ENCODE results near the gene ERLIN1.
A peak's percentile ranks its signal among the peaks of the same experiment; 100 is the strongest.

ERLIN1 gene

DNA sequence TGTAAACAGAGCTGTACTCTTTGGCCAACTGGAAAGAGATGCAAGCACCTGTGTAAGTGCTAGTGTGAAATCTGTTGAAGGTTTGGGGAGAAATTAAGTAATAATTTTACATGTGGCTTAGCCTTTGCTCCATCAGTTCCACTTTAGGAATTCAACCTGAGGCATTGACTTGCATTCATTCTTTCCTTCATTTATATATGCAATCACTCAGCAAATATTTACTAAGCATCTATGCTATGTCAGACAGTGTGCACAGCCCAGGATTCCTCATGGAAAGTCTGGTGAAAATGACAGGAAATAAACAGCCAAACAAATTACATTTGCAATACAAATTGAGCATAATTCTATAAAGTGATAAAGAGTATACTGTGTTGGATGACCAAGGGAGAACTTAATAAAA lies 50.3 kb downstream of the ERLIN1 start (continued):
- TF ChIP-seq SP7 (tag by site-specific recombination; IDR thresholded peaks at IDR 0.05) = no peak
- TF ChIP-seq ZNF426 (tag by site-specific recombination; IDR thresholded peaks at IDR 0.05) = no peak
- no peak for TF ChIP-seq MZF1 (tag by site-specific recombination; IDR thresholded peaks at IDR 0.05; ENCODE audit: borderline replicate concordance)

DNA sequence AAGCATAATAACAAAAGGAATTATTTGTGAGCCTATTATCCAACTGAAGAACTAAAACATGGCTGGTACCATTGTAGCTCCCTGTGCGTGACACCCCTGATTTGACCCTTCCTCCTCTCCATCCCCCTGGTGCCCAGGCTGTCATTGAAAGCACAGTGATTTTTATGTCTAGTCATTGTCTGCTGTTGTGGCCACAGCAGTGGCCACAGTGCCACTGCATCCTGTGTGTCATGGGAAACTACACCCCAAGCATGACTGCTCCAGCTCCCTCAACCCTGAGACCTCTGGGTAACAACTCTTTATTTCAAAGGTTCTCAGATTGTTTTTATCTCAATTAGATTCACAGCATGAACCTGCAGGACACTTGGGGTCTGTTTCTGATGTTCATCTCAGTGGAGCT lies 52.0 kb downstream of the ERLIN1 start:
- no peak overlapping the region for H3K27ac ChIP-seq (ENCODE audit: extremely low read depth, low read depth, low read length)
- H3K36me3 ChIP-seq (ENCODE audit: control insufficient read depth in 2 of 2, insufficient read depth in 1 of 2, low read length in 2 of 2) = no peaks in the 10 kb centered on the region
- no peaks in the 10 kb centered on the region for H3K4me1 ChIP-seq (ENCODE audit: control insufficient read depth, insufficient read depth, low read length)
- CTCF ChIA-PET = no interaction called here
- H3K4me3 ChIP-seq (ENCODE audit: low read depth, low read length) = no peak overlapping the region
- no peaks in the 10 kb centered on the region for H3K9me3 ChIP-seq (ENCODE audit: control insufficient read depth, insufficient read depth, low read depth, low read length)
- no peak for TF ChIP-seq ZNF544 (tag by site-specific recombination; IDR thresholded peaks at IDR 0.05)
- no peak for TF ChIP-seq ZNF626 (tag by site-specific recombination; IDR thresholded peaks at IDR 0.05)
- TF ChIP-seq ZNF169 (tag by site-specific recombination; IDR thresholded peaks at IDR 0.05) = no peak
- TF ChIP-seq ZNF660 (tag by site-specific recombination; IDR thresholded peaks at IDR 0.05) = no peak
- no peak for TF ChIP-seq ZNF302 (tag by site-specific recombination; IDR thresholded peaks at IDR 0.05; ENCODE audit: low read depth)
- no peak for TF ChIP-seq ZNF223 (tag by site-specific recombination; IDR thresholded peaks at IDR 0.05)
- TF ChIP-seq, protein P1, sequence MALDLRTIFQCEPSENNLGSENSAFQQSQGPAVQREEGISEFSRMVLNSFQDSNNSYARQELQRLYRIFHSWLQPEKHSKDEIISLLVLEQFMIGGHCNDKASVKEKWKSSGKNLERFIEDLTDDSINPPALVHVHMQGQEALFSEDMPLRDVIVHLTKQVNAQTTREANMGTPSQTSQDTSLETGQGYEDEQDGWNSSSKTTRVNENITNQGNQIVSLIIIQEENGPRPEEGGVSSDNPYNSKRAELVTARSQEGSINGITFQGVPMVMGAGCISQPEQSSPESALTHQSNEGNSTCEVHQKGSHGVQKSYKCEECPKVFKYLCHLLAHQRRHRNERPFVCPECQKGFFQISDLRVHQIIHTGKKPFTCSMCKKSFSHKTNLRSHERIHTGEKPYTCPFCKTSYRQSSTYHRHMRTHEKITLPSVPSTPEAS (tag by site-specific recombination; IDR thresholded peaks at IDR 0.05) = no peak
- no peak for TF ChIP-seq ZNF747 (tag by site-specific recombination; IDR thresholded peaks at IDR 0.05)
- TF ChIP-seq, protein P2, sequence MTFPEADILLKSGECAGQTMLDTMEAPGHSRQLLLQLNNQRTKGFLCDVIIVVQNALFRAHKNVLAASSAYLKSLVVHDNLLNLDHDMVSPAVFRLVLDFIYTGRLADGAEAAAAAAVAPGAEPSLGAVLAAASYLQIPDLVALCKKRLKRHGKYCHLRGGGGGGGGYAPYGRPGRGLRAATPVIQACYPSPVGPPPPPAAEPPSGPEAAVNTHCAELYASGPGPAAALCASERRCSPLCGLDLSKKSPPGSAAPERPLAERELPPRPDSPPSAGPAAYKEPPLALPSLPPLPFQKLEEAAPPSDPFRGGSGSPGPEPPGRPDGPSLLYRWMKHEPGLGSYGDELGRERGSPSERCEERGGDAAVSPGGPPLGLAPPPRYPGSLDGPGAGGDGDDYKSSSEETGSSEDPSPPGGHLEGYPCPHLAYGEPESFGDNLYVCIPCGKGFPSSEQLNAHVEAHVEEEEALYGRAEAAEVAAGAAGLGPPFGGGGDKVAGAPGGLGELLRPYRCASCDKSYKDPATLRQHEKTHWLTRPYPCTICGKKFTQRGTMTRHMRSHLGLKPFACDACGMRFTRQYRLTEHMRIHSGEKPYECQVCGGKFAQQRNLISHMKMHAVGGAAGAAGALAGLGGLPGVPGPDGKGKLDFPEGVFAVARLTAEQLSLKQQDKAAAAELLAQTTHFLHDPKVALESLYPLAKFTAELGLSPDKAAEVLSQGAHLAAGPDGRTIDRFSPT (tag by site-specific recombination; IDR thresholded peaks at IDR 0.05) = no peak
- no peak for TF ChIP-seq ZBTB1 (tag by site-specific recombination; IDR thresholded peaks at IDR 0.05)
- no peak for TF ChIP-seq GLIS1 (tag by site-specific recombination; IDR thresholded peaks at IDR 0.05)
- TF ChIP-seq, protein P3, sequence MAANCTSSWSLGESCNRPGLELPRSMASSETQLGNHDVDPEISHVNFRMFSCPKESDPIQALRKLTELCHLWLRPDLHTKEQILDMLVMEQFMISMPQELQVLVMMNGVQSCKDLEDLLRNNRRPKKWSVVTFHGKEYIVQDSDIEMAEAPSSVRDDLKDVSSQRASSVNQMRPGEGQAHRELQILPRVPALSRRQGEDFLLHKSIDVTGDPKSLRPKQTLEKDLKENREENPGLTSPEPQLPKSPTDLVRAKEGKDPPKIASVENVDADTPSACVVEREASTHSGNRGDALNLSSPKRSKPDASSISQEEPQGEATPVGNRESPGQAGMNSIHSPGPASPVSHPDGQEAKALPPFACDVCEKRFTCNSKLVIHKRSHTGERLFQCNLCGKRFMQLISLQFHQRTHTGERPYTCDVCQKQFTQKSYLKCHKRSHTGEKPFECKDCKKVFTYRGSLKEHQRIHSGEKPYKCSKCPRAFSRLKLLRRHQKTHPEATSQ (tag by site-specific recombination; IDR thresholded peaks at IDR 0.05) = no peak
- TF ChIP-seq ZNF155 (tag by site-specific recombination; IDR thresholded peaks at IDR 0.05) = no peak
- POLR2A ChIA-PET = no interaction called here

DNA sequence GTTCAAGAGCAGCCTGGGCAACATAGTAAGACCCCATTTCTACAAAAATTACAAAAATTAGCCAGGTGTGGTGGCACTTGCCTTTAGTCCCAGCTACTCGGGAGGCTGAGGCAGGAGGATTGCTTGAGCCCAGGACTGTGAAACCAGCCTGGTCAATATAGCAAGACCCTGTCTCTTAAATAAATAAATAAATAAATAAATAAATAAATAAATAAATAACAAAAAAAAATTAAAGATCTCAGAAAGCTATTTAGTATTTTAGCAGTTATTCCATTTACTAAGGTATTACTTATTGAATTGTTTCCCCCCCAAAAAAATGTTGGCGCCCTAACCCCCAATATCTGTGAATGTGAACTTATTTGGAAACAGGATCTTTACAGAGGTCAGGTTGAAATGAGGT lies 53.4 kb downstream of the ERLIN1 start:
- no peak overlapping the region for H3K27ac ChIP-seq (ENCODE audit: extremely low read depth, low read depth, low read length)
- no peaks in the 10 kb centered on the region for H3K36me3 ChIP-seq (ENCODE audit: control insufficient read depth in 2 of 2, insufficient read depth in 1 of 2, low read length in 2 of 2)
- POLR2A ChIA-PET = no interaction called here
- no peaks in the 10 kb centered on the region for H3K4me1 ChIP-seq (ENCODE audit: control insufficient read depth, insufficient read depth, low read length)
- CTCF ChIA-PET = interaction anchor here (0.6 kb wide), 1 partner anchor 391 kb away, joined by 3 read pairs; no protein-coding TSS in a partner anchor
- no peak overlapping the region for H3K4me3 ChIP-seq (ENCODE audit: low read depth, low read length)
- H3K9me3 ChIP-seq (ENCODE audit: control insufficient read depth, insufficient read depth, low read depth, low read length) = no peaks in the 10 kb centered on the region
- TF ChIP-seq ZNF266 (tag by site-specific recombination; IDR thresholded peaks at IDR 0.05; ENCODE audit: low read depth) = no peak
- no peak for TF ChIP-seq GLIS2 (tag by site-specific recombination; IDR thresholded peaks at IDR 0.05)
- TF ChIP-seq, protein P4, sequence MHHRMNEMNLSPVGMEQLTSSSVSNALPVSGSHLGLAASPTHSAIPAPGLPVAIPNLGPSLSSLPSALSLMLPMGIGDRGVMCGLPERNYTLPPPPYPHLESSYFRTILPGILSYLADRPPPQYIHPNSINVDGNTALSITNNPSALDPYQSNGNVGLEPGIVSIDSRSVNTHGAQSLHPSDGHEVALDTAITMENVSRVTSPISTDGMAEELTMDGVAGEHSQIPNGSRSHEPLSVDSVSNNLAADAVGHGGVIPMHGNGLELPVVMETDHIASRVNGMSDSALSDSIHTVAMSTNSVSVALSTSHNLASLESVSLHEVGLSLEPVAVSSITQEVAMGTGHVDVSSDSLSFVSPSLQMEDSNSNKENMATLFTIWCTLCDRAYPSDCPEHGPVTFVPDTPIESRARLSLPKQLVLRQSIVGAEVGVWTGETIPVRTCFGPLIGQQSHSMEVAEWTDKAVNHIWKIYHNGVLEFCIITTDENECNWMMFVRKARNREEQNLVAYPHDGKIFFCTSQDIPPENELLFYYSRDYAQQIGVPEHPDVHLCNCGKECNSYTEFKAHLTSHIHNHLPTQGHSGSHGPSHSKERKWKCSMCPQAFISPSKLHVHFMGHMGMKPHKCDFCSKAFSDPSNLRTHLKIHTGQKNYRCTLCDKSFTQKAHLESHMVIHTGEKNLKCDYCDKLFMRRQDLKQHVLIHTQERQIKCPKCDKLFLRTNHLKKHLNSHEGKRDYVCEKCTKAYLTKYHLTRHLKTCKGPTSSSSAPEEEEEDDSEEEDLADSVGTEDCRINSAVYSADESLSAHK (tag by site-specific recombination; IDR thresholded peaks at IDR 0.05) = no peak
- no peak for TF ChIP-seq ZNF560 (tag by site-specific recombination; IDR thresholded peaks at IDR 0.05; ENCODE audit: borderline replicate concordance)
- no peak for TF ChIP-seq ZNF24 (tag by site-specific recombination; IDR thresholded peaks at IDR 0.05)
- peak; percentile 71; the same call in 1 of the 2 replicates for TF ChIP-seq ZNF394 (tag by site-specific recombination; IDR thresholded peaks at IDR 0.05; ENCODE audit: borderline replicate concordance)
- TF ChIP-seq HOXD13 (CRISPR knock-in tag; IDR thresholded peaks at IDR 0.05; ENCODE audit: borderline replicate concordance) = no peak
- TF ChIP-seq BCL11B (tag by site-specific recombination; IDR thresholded peaks at IDR 0.05; ENCODE audit: low read depth) = no peak
- TF ChIP-seq ZNF426 (tag by site-specific recombination; IDR thresholded peaks at IDR 0.05) = peak; percentile 61

Data from HEK293 (cell line).